ENCODE data around the gene GARIN5A. TPM values are rescaled to one million over a fixed set of nuclear protein-coding genes. Genes with fewer than 3 reads are reported as not detected.
A peak's percentile ranks its signal among the peaks of the same experiment; 100 is the strongest.

The GARIN5A gene
- not detected in 2 replicates for total RNA-seq (2014; rRNA removed; shearing (Covaris generic))
- polyA plus RNA-seq (2016; fragmentation: Nextera tagmentation; extraction: Ambion mirVana) = 0.20 and 0.27 TPM in 2 replicates

DNA sequence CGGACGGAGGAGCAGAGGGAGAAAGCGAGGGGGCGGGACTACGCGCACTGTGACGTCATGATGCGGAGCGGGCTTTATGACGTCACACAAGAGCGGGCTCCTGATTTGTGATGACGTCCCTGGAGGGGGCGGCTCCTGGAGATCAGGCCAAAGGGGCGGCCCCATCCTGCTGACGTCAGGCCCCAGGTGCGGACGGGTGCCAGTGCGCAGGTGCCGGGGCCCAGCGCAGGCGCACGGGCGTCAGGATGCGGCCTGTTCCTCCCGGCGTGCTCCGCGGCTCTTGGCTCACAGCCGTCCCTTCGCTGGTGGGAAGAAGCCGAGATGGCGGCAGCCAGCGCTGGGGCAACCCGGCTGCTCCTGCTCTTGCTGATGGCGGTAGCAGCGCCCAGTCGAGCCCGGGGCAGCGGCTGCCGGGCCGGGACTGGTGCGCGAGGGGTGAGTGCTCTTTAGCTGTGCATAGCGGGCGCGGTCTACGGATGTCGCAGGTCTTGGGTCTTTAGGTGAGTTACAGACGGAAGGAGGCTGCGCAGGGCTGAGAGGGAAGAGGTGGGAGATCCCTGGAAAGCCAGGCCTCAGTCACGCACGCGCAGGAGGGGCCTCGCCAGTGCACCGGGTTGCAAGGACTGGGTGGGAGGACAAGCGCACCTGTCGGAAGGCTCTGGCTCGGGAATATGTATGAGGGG is at the start of gene GARIN5A, which contains the start of gene EMC10:
GARIN5A (minus strand) TSS at position 625 of the 683 bp plus-strand sequence; CDS start at position 165, 460 bp downstream.
EMC10 (plus strand) TSS at position 284 of the 683 bp plus-strand sequence; CDS start at position 322, 38 bp downstream.
- H3K79me2 ChIP-seq (ENCODE audit: insufficient read depth) = no peaks in the 10 kb centered on the region
- in situ Hi-C loops (cut with MboI) = no loop called here
- no peak within 1 kb of the TSS for H3K27ac ChIP-seq

DNA sequence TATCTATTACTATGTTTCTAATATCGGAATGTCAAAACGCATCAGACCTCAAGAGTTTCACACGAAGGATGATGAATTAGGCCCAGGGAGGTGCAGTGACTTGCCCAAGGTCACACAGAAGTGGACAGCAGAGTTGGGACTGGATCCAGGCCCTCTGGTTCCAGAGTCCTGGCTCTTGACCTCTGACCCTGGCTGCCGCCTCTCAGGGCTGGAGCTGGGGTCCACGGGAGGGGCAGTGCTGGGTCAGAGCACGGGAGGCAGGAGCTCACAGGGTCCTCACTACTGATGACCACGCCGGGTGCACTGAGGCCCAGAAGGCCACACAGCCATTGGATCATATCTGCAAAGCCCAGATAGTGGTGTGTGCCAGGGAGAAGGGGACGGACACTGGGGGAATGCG is 46.2 kb upstream of the GARIN5A start:
- Histone ChIP-seq H3K27me3 (replicated peaks; ENCODE audit: insufficient read depth) (no peaks in the 10 kb centered on the region), H3K9ac (no peak overlapping the region), H3K9me2 (ENCODE audit: insufficient read depth) (no peaks in the 10 kb centered on the region), H3K9me3 (ENCODE audit: low read depth) (no peaks in the 10 kb centered on the region), H3K4me3 (no peak overlapping the region), H3K4me2 (ENCODE audit: unreplicated experiment) (no peak overlapping the region), H3K36me3 (ENCODE audit: low read depth) (no peaks in the 10 kb centered on the region), H3K79me2 (ENCODE audit: insufficient read depth) (no peaks in the 10 kb centered on the region), H3K4me1 (ENCODE audit: insufficient read depth) (no peaks in the 10 kb centered on the region), H2AFZ (no peak overlapping the region), H4K20me1 (ENCODE audit: insufficient read depth) (no peaks in the 10 kb centered on the region), H3K27ac (no peak overlapping the region), H3F3A (ENCODE audit: insufficient read depth) (no peaks in the 10 kb centered on the region)
- TF ChIP-seq EZH2 (IDR thresholded peaks at IDR 0.05; ENCODE audit: insufficient read depth, poor library complexity, severe bottlenecking) (no peak), EZH2phosphoT487 (IDR thresholded peaks at IDR 0.05; ENCODE audit: insufficient read depth, low read depth) (no peak)
- WGBS, 2 experiments (ENCODE audit: low coverage in 1 of 2, low lambda C conversion rate in 2 of 2, missing lambda C conversion rate in 2 of 2) = 55 to 60% methylated on average over 10 of the region's 10 CpGs
- DNase-seq = no peak
- in situ Hi-C loops (cut with MboI) = no loop called here

More for the DNA sequence above, at the start of gene GARIN5A, which contains the start of gene EMC10:
- H3K36me3 ChIP-seq (ENCODE audit: low read depth) = no peaks in the 10 kb centered on the region
- peak within 1 kb of the TSS; percentile 79 for H3K4me2 ChIP-seq (ENCODE audit: unreplicated experiment)
- 2 to 5% methylated on average over 52 to 58 of the region's 58 CpGs for WGBS, 2 experiments (ENCODE audit: low coverage in 1 of 2, low lambda C conversion rate in 2 of 2, missing lambda C conversion rate in 2 of 2)
- peak within 1 kb of the TSS; percentile 77 for H3K9ac ChIP-seq
- H3K4me3 ChIP-seq = peak within 1 kb of the TSS; percentile 83
- no peaks in the 10 kb centered on the region for H3F3A ChIP-seq (ENCODE audit: insufficient read depth)
- TF ChIP-seq EZH2 (IDR thresholded peaks at IDR 0.05; ENCODE audit: insufficient read depth, poor library complexity, severe bottlenecking) (no peak), EZH2phosphoT487 (IDR thresholded peaks at IDR 0.05; ENCODE audit: insufficient read depth, low read depth) (no peak)
- no peaks in the 10 kb centered on the region for H3K9me2 ChIP-seq (ENCODE audit: insufficient read depth)
- H3K4me1 ChIP-seq (ENCODE audit: insufficient read depth) = no peaks in the 10 kb centered on the region
- DNase-seq = peak; percentile 89
- peak within 1 kb of the TSS; percentile 98 for H2AFZ ChIP-seq
- H3K9me3 ChIP-seq (ENCODE audit: low read depth) = no peaks in the 10 kb centered on the region
- no peaks in the 10 kb centered on the region for H4K20me1 ChIP-seq (ENCODE audit: insufficient read depth)
- no peaks in the 10 kb centered on the region for H3K27me3 ChIP-seq (replicated peaks; ENCODE audit: insufficient read depth)

DNA sequence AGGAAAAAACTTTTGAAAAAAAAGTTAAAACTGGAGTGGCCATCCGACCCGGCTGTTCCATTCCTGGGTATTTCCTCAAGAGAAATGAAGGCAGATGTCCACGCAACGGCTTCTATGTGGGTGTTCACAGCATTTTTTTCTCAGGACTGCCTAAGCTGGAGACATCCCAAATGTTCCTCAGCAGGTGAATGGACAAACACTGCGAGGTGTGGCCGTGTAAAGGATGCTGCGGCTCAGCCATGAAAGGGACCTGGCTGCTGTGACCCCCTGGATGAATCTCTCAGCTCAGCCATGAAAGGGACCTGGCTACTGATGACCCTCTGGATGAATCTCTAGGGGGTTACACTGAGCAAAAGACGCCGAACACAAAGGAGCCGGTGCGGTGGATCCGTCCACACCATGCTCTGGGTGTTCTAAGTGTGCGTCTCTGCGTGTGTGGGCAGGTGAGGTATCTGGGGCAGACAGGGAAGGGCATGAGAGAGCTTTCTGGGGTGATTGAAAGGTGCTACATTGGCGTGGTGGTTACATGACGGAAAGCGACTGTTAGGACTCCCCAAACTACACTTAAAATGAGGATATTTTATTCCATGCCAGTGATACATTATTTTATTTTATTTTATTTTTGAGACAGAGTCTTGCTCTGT is 44.3 kb upstream of the GARIN5A start:
- in situ Hi-C loops (cut with MboI) = no loop called here
- H3K36me3 ChIP-seq (ENCODE audit: low read depth) = no peaks in the 10 kb centered on the region
- H3F3A ChIP-seq (ENCODE audit: insufficient read depth) = no peaks in the 10 kb centered on the region
- H4K20me1 ChIP-seq (ENCODE audit: insufficient read depth) = no peaks in the 10 kb centered on the region
- no peaks in the 10 kb centered on the region for H3K79me2 ChIP-seq (ENCODE audit: insufficient read depth)
- DNase-seq = no peak
- 50 to 56% methylated on average over 17 of the region's 17 CpGs for WGBS, 2 experiments (ENCODE audit: low coverage in 1 of 2, low lambda C conversion rate in 2 of 2, missing lambda C conversion rate in 2 of 2)
- TF ChIP-seq EZH2 (IDR thresholded peaks at IDR 0.05; ENCODE audit: insufficient read depth, poor library complexity, severe bottlenecking) (no peak), EZH2phosphoT487 (IDR thresholded peaks at IDR 0.05; ENCODE audit: insufficient read depth, low read depth) (no peak)
- no peaks in the 10 kb centered on the region for H3K27me3 ChIP-seq (replicated peaks; ENCODE audit: insufficient read depth)
- no peaks in the 10 kb centered on the region for H3K9me2 ChIP-seq (ENCODE audit: insufficient read depth)
- no peaks in the 10 kb centered on the region for H3K9me3 ChIP-seq (ENCODE audit: low read depth)
- no peak overlapping the region for H2AFZ ChIP-seq
- H3K27ac ChIP-seq = no peak overlapping the region
- no peak overlapping the region for H3K9ac ChIP-seq
- H3K4me3 ChIP-seq = no peak overlapping the region
- H3K4me2 ChIP-seq (ENCODE audit: unreplicated experiment) = no peak overlapping the region
- no peaks in the 10 kb centered on the region for H3K4me1 ChIP-seq (ENCODE audit: insufficient read depth)

DNA sequence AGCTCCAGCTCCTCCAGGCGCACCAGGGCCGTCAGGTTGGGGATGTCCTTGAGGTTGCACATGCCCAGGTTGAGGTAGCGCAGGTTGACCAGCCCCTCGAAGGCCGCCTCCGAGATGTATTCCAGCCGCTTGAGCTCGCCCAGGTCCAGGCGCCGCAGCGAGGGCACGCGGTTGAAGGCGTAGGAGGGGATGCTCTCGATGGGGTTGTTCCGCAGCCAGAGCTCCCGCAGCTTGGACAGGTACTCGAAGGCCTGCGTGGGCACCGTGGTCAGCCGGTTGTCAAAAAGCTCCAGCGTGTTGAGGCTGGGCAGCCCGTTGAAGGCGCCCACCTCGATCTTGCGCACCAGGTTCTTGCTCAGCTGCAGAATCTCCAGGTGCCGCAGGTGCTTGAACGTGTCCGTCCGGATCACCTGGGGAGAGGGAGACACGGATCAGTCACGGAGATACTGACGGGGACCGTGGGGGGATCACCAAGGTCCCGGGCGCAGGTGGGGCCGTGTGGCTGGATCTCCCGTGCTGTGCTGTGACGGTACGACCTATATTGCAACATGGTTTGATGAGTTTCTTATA is 42.4 kb upstream of the GARIN5A start:
- 91 to 92% methylated on average over 40 of the region's 40 CpGs for WGBS, 2 experiments (ENCODE audit: low coverage in 1 of 2, low lambda C conversion rate in 2 of 2, missing lambda C conversion rate in 2 of 2)
- Histone ChIP-seq H2AFZ (no peak overlapping the region), H3K79me2 (ENCODE audit: insufficient read depth) (no peaks in the 10 kb centered on the region), H3K36me3 (ENCODE audit: low read depth) (no peaks in the 10 kb centered on the region), H3K9me3 (ENCODE audit: low read depth) (no peaks in the 10 kb centered on the region), H3K27ac (no peak overlapping the region), H3K27me3 (replicated peaks; ENCODE audit: insufficient read depth) (no peaks in the 10 kb centered on the region), H3K9ac (no peak overlapping the region), H3K9me2 (ENCODE audit: insufficient read depth) (no peaks in the 10 kb centered on the region), H4K20me1 (ENCODE audit: insufficient read depth) (no peaks in the 10 kb centered on the region), H3F3A (ENCODE audit: insufficient read depth) (no peaks in the 10 kb centered on the region), H3K4me1 (ENCODE audit: insufficient read depth) (no peaks in the 10 kb centered on the region), H3K4me3 (no peak overlapping the region), H3K4me2 (ENCODE audit: unreplicated experiment) (no peak overlapping the region)
- TF ChIP-seq EZH2phosphoT487 (IDR thresholded peaks at IDR 0.05; ENCODE audit: insufficient read depth, low read depth) (no peak), EZH2 (IDR thresholded peaks at IDR 0.05; ENCODE audit: insufficient read depth, poor library complexity, severe bottlenecking) (no peak)
- no peak for DNase-seq
- in situ Hi-C loops (cut with MboI) = no loop called here

Measured in GM23248 (cell line).